Calu3 (cell line): ENCODE results near the gene MFAP3. TPM values are rescaled to one million over a fixed set of nuclear protein-coding genes. Genes with fewer than 3 reads are reported as not detected.

ENCODE experiments used
- BruUV-seq: library from RNA; stranded (reverse); fragments of 400-500 nt; replicated peaks from 2 replicates; lab custom pipeline; 2021; lab: Mats Ljungman, UMichigan
- CTCF ChIA-PET: fragments of 300-600 bp; sonication (Branson Sonifier 250); formaldehyde crosslinking; loops from one replicate; lab custom pipeline; 2022; ENCODE audit warnings: antibody characterized with exemption; lab: Charles Lee
- DNase-seq: peaks from one replicate; pipeline ENCODE4 v3.0.0; 2022
- H3K27ac Mint-ChIP-seq: one replicate; pipeline ENCODE4 v1.8.0; 2022; ENCODE audit warnings: mixed read lengths; ENCODE audit not compliant: unreplicated experiment
- H3K27me3 Mint-ChIP-seq: one replicate; pipeline ENCODE4 v1.8.0; 2022; ENCODE audit warnings: mixed read lengths; ENCODE audit not compliant: unreplicated experiment
- H3K36me3 Mint-ChIP-seq: one replicate; pipeline ENCODE4 v1.8.0; 2022; ENCODE audit warnings: mild to moderate bottlenecking, moderate library complexity, mixed read lengths; ENCODE audit not compliant: insufficient read depth, unreplicated experiment
- H3K4me1 Mint-ChIP-seq: one replicate; pipeline ENCODE4 v1.8.0; 2022; ENCODE audit warnings: mild to moderate bottlenecking, low read depth, mixed read lengths; ENCODE audit not compliant: unreplicated experiment
- H3K4me3 Mint-ChIP-seq: one replicate; pipeline ENCODE4 v1.8.0; 2022; ENCODE audit warnings: mild to moderate bottlenecking, low read depth, moderate library complexity, mixed read lengths; ENCODE audit not compliant: unreplicated experiment
- H3K9me3 Mint-ChIP-seq: one replicate; pipeline ENCODE4 v1.8.0; 2022; ENCODE audit warnings: low read depth, mixed read lengths; ENCODE audit not compliant: unreplicated experiment
- CTCF ChIP-seq: fragments of 200-600 bp; IDR thresholded peaks from one replicate; pipeline ENCODE4 v1.8.0; 2022; ENCODE audit warnings: antibody characterized with exemption; ENCODE audit not compliant: unreplicated experiment
- intact Hi-C: fragments of 100-400 bp; cut with micrococcal nuclease; formaldehyde crosslinking; loops from one replicate; pipeline ENCODE4 v1.10.0; 2022; ENCODE audit not compliant: unreplicated experiment
- total RNA-seq: library from RNA; stranded (reverse); gene quantifications from 2 replicates; pipeline ENCODE4 v1.2.3, GENCODE V29; 2022

Gene MFAP3
- total RNA-seq, 1 experiment from 2014 or later: 39.3 TPM

DNA sequence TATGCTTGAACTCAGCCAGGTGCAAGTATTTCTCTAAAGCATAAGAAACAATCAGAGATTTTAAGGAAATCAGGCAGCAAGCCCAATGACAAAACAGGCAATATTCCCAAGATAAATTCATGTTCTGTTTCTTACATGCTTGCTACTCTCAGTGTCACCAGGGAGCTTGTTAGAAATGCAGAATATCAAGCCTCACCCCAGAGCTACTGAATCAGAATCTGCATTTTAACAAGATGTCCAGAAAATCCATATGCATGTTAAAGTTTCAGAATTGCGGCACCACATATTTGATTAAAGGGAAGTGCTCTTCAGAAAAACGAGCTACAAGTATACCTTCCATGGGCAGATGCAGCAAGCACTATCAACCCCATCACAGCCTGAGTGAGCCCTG, 54.4 kb downstream of the MFAP3 start:
- H3K27me3 Mint-ChIP-seq: peaks cover 91% of the 10 kb centered on the region
- CTCF ChIA-PET: no interaction called here
- no peak overlapping the region for H3K4me3 Mint-ChIP-seq
- H3K27ac Mint-ChIP-seq: no peak overlapping the region
- no TSS peak for BruUV-seq
- H3K36me3 Mint-ChIP-seq: no peaks in the 10 kb centered on the region
- intact Hi-C loops: no loop called here
- no peaks in the 10 kb centered on the region for H3K4me1 Mint-ChIP-seq
- H3K9me3 Mint-ChIP-seq: no peaks in the 10 kb centered on the region
- TF ChIP-seq CTCF: no peak
- no peak for DNase-seq

GRCh38 chr5:154095904-154096303, 57.1 kb downstream of the MFAP3 start:
- CTCF ChIA-PET: interaction anchor here (0.5 kb wide), 1 partner anchor 504 kb away, joined by 4 read pairs; no protein-coding TSS in a partner anchor
- no TSS peak for BruUV-seq
- intact Hi-C loops: no loop called here
- Mint-ChIP-seq H3K9me3 (no peaks in the 10 kb centered on the region), H3K27me3 (peaks cover 84% of the 10 kb centered on the region), H3K27ac (no peak overlapping the region), H3K4me3 (no peak overlapping the region), H3K36me3 (no peaks in the 10 kb centered on the region), H3K4me1 (no peaks in the 10 kb centered on the region)
- no peak for DNase-seq
- no peak for TF ChIP-seq CTCF

DNA sequence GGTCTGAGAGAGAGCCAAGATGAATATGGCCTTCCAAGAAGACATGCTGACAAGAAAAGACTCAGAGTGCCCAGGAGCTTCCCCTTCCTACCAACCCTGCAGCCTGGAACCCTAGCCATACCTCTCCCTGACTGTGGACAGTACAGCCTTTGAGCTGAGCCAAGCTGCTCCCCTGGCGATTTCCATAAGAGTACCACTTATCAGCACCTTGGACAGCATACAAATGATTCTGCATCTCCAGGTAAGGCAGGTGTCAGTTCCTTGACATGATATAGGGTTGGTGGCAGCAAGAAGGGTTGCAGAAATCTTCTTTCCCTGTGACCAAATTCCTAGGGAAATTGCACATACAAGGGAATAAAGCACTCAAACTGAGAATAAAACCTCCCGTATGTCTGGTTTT, 58.3 kb downstream of the MFAP3 start:
- BruUV-seq: no TSS peak
- CTCF ChIA-PET: no interaction called here

GRCh38 chr5:154098465-154098864, 59.7 kb downstream of the MFAP3 start:
- Mint-ChIP-seq H3K36me3 (no peaks in the 10 kb centered on the region), H3K27me3 (peaks cover 72% of the 10 kb centered on the region), H3K9me3 (no peaks in the 10 kb centered on the region), H3K4me1 (no peaks in the 10 kb centered on the region), H3K4me3 (no peak overlapping the region), H3K27ac (no peak overlapping the region)
- no peak for TF ChIP-seq CTCF
- intact Hi-C loops: no loop called here
- no peak for DNase-seq
- BruUV-seq: no TSS peak
- CTCF ChIA-PET: no interaction called here

More for the DNA sequence above, 58.3 kb downstream of the MFAP3 start:
- TF ChIP-seq CTCF: no peak
- Mint-ChIP-seq H3K27ac (no peak overlapping the region), H3K4me1 (no peaks in the 10 kb centered on the region), H3K27me3 (peaks cover 73% of the 10 kb centered on the region), H3K36me3 (no peaks in the 10 kb centered on the region), H3K4me3 (no peak overlapping the region), H3K9me3 (no peaks in the 10 kb centered on the region)
- no peak for DNase-seq
- intact Hi-C loops: no loop called here
